ENCODE results near the gene STAT5B.

DNA sequence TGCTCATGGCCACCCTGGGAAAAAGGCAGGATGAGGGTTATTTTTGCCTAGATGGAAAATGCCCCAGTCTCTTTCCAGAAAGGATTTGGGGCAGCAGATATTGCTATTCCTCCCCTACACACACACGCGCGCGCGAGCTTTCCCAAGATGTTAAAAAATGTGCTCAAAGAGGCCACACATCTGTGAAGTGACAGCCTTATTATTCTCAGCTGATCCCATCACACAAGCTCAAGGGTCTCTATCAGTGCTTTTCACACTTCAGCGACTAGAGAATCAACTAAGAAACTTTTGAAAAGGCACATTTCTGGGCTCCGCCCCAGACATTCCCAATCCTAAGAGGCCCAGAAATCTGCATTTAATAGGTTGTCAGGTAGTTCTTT, 115.7 kb downstream of the STAT5B start:
- no peak for TF ChIP-seq EZH2 (IDR thresholded peaks at IDR 0.05; ENCODE audit: insufficient read depth, poor library complexity, severe bottlenecking)
- no peak for TF ChIP-seq EZH2phosphoT487 (IDR thresholded peaks at IDR 0.05; ENCODE audit: insufficient read depth, low read depth)
